Measurements from ENCODE around the gene SYCP2. TPM values are rescaled to one million over a fixed set of nuclear protein-coding genes. Genes with fewer than 3 reads are reported as not detected.

SYCP2 gene
- total and polyA plus RNA-seq, 12 donors, result 0.28 to 2.7 (median 1.1) TPM

DNA sequence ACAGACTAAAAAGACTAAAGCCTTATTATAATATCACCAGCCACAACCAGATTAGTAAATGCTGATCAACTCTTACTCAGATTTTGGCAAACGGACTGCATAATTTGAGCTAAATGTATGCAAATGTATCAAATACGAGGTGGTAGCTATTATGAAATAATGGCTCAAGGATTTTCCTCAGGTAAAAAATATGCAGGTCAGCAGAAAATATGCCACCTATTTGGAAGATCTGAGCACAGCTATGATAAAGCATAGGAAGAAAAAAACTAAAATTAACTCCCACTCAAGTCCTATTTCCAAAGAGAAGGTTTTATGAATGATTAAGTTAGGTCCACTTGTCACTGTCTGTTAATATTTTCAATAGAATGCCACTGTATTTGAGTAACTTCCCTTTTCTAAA is 22.4 kb downstream of the SYCP2 start:
- intact Hi-C loops (cut with DNase I), result no loop called here

DNA sequence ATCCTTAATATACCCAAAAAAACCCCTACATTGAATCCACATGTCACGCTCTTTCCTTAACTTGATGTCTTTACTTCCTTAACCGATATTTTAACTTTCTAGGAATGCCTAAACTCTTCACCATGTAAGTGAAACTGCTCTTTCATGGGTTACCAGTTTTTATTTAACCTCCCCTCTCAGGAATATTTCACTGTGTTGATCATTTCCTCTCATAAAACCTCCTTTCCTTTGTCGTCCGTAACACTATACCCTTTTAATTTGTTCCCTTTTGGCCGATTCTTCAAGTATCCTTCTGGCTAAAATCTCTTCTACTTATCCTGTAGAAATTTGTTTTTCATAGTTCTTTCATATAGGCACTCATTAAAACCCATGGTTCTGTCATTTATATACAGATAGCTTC is 24.6 kb downstream of the SYCP2 start:
- intact Hi-C loops (cut with DNase I), result no loop called here
- Histone ChIP-seq H3K4me1 (replicated peaks in 1 of 2) (no peaks in the 10 kb centered on the region), H3K27me3 (peaks cover 3% of the 10 kb centered on the region), H3K36me3 (replicated peaks in 1 of 2) (no peaks in the 10 kb centered on the region), H3K4me3 (no peak overlapping the region), H3K9me3 (replicated peaks in 1 of 3) (peaks cover 0 to 5% (median 0%) of the 10 kb centered on the region in 3 donors), H3K27ac (no peak overlapping the region)
- TF ChIP-seq, protein P1, sequence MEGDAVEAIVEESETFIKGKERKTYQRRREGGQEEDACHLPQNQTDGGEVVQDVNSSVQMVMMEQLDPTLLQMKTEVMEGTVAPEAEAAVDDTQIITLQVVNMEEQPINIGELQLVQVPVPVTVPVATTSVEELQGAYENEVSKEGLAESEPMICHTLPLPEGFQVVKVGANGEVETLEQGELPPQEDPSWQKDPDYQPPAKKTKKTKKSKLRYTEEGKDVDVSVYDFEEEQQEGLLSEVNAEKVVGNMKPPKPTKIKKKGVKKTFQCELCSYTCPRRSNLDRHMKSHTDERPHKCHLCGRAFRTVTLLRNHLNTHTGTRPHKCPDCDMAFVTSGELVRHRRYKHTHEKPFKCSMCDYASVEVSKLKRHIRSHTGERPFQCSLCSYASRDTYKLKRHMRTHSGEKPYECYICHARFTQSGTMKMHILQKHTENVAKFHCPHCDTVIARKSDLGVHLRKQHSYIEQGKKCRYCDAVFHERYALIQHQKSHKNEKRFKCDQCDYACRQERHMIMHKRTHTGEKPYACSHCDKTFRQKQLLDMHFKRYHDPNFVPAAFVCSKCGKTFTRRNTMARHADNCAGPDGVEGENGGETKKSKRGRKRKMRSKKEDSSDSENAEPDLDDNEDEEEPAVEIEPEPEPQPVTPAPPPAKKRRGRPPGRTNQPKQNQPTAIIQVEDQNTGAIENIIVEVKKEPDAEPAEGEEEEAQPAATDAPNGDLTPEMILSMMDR (IDR thresholded peaks at IDR 0.05), result no peak
- TF ChIP-seq POLR2A (IDR thresholded peaks at IDR 0.05), result no peak
- 86 to 93% (median 90%) methylated on average over 5 of the region's 5 CpGs for WGBS, 4 donors
- no peak for DNase-seq

More for the DNA sequence above, 22.4 kb downstream of the SYCP2 start:
- WGBS, 4 donors, result 65 to 79% (median 67%) methylated on average over 2 of the region's 2 CpGs
- peaks cover 3% of the 10 kb centered on the region for H3K27me3 ChIP-seq
- H3K36me3 ChIP-seq (replicated peaks in 1 of 2), result no peaks in the 10 kb centered on the region
- TF ChIP-seq, protein P1 (IDR thresholded peaks at IDR 0.05), result no peak
- no peak for TF ChIP-seq POLR2A (IDR thresholded peaks at IDR 0.05)
- no peaks in the 10 kb centered on the region for H3K4me1 ChIP-seq (replicated peaks in 1 of 2)
- no peak overlapping the region for H3K27ac ChIP-seq
- peaks cover 0 to 5% (median 0%) of the 10 kb centered on the region in 3 donors for H3K9me3 ChIP-seq (replicated peaks in 1 of 3)
- no peak for DNase-seq
- no peak overlapping the region for H3K4me3 ChIP-seq

DNA sequence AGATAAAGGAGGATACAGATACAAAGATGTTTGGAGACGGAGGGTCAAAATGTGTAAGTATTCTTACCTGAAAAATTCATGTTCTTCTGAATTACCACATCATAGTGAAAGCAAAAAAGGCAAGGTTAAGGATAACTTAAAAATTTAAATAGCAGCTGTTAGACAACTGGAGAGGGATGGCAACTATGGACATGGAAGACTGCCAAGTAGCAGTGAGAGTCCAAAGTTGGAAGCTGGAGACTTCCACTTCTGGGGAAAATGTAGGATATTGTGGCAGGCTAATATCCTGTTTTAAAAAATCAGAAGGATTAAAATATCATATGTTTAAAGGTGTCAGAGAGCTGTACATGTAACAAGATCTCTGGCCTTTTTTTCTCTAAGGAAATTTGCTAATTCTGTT is 29.8 kb downstream of the SYCP2 start:
- TF ChIP-seq, protein P1 (IDR thresholded peaks at IDR 0.05), result no peak
- TF ChIP-seq POLR2A (IDR thresholded peaks at IDR 0.05), result no peak
- H3K4me3 ChIP-seq, result no peak overlapping the region
- peaks cover 0 to 5% (median 0%) of the 10 kb centered on the region in 3 donors for H3K9me3 ChIP-seq (replicated peaks in 1 of 3)
- H3K27me3 ChIP-seq, result no peaks in the 10 kb centered on the region
- H3K4me1 ChIP-seq (replicated peaks in 1 of 2), result no peaks in the 10 kb centered on the region
- H3K27ac ChIP-seq, result no peak overlapping the region
- WGBS, 4 donors, result 85 to 100% (median 95%) methylated on average over 1 of the region's 1 CpG
- no peak for DNase-seq
- no peaks in the 10 kb centered on the region for H3K36me3 ChIP-seq (replicated peaks in 1 of 2)
- intact Hi-C loops (cut with DNase I), result no loop called here

DNA sequence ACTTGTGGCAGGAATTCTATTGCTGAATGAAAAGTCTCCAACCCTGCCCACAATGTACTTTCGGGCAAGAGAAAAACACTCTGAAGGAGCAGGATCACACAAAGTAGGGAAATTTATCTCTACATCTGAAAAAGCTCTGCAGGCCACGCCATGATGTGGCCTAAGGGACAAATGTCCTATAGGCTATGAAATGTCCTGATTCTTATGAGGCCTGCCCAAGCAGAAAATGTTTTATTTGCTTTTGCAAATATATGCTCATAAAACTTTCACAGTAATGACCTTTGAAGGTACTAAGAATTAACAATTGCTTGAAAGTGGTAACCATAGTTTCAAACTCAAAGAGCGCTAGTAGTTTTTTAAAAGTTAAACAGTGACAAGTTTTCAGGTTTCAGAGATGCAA is 31.0 kb downstream of the SYCP2 start:
- TF ChIP-seq, protein P1 (IDR thresholded peaks at IDR 0.05), result no peak
- TF ChIP-seq POLR2A (IDR thresholded peaks at IDR 0.05), result no peak
- no peak for DNase-seq
- Histone ChIP-seq H3K4me3 (no peak overlapping the region), H3K36me3 (replicated peaks in 1 of 2) (no peaks in the 10 kb centered on the region), H3K27me3 (no peaks in the 10 kb centered on the region), H3K27ac (no peak overlapping the region), H3K9me3 (replicated peaks in 1 of 3) (peaks cover 0 to 5% (median 0%) of the 10 kb centered on the region in 3 donors), H3K4me1 (replicated peaks in 1 of 2) (no peaks in the 10 kb centered on the region)
- intact Hi-C loops (cut with DNase I), result no loop called here
- 92 to 95% (median 94%) methylated on average over 3 of the region's 3 CpGs for WGBS, 4 donors

Measured in adrenal gland (tissue), 12 donors.